ENCODE measurements around the gene BCR.

DNA sequence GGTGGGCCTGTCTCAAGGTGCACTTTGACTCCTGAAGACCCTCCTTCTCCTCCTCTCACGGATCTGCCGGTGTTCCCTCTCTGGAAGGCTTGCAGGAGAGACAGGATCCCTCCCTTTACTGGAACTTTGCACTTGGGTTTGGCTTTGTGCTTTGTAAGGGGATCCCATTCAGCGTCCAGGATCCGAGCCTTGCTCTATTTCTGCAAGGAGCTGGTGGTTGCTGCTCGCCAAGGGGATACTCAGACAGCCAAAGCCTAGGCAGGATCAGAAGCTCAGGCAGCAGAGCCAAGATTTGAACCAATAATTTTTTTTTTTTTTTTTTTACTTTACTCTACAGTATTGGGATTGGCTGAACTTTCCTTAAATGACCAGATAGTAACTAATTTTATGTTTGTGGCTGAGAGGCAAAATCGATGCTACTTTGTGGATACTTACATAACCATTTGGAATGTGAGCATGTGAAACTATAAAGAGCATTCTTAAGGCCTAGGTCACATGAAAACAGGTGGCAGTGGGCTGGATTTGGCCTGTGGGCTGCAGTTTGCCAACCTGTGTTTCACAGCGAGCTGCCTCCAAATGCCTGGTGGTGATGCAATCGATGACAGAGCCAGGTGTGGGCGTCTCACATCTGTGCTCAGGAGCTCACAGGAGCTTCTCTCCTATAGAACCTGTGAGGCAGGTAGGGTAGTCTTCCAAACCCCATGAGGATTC is 25.2 kb downstream of the BCR start:
- TF ChIP-seq, protein P1, sequence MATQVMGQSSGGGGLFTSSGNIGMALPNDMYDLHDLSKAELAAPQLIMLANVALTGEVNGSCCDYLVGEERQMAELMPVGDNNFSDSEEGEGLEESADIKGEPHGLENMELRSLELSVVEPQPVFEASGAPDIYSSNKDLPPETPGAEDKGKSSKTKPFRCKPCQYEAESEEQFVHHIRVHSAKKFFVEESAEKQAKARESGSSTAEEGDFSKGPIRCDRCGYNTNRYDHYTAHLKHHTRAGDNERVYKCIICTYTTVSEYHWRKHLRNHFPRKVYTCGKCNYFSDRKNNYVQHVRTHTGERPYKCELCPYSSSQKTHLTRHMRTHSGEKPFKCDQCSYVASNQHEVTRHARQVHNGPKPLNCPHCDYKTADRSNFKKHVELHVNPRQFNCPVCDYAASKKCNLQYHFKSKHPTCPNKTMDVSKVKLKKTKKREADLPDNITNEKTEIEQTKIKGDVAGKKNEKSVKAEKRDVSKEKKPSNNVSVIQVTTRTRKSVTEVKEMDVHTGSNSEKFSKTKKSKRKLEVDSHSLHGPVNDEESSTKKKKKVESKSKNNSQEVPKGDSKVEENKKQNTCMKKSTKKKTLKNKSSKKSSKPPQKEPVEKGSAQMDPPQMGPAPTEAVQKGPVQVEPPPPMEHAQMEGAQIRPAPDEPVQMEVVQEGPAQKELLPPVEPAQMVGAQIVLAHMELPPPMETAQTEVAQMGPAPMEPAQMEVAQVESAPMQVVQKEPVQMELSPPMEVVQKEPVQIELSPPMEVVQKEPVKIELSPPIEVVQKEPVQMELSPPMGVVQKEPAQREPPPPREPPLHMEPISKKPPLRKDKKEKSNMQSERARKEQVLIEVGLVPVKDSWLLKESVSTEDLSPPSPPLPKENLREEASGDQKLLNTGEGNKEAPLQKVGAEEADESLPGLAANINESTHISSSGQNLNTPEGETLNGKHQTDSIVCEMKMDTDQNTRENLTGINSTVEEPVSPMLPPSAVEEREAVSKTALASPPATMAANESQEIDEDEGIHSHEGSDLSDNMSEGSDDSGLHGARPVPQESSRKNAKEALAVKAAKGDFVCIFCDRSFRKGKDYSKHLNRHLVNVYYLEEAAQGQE (IDR thresholded peaks at IDR 0.05; ENCODE audit: insufficient replicate concordance, low read depth), result no peak
- TF ChIP-seq, protein P2, sequence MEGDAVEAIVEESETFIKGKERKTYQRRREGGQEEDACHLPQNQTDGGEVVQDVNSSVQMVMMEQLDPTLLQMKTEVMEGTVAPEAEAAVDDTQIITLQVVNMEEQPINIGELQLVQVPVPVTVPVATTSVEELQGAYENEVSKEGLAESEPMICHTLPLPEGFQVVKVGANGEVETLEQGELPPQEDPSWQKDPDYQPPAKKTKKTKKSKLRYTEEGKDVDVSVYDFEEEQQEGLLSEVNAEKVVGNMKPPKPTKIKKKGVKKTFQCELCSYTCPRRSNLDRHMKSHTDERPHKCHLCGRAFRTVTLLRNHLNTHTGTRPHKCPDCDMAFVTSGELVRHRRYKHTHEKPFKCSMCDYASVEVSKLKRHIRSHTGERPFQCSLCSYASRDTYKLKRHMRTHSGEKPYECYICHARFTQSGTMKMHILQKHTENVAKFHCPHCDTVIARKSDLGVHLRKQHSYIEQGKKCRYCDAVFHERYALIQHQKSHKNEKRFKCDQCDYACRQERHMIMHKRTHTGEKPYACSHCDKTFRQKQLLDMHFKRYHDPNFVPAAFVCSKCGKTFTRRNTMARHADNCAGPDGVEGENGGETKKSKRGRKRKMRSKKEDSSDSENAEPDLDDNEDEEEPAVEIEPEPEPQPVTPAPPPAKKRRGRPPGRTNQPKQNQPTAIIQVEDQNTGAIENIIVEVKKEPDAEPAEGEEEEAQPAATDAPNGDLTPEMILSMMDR (IDR thresholded peaks at IDR 0.05; ENCODE audit: insufficient read depth, low read length), result no peak
- TF ChIP-seq POLR2AphosphoS5 (IDR thresholded peaks at IDR 0.05; ENCODE audit: low read depth), result no peak
- no peak for TF ChIP-seq GABPA (IDR thresholded peaks at IDR 0.05; ENCODE audit: low read depth)
- no peak for TF ChIP-seq SPI1 (IDR thresholded peaks at IDR 0.05; ENCODE audit: borderline replicate concordance, low read depth)
